K562 (cell line): ENCODE results near the gene CPED1. TPM values are rescaled to one million over a fixed set of nuclear protein-coding genes. Genes with fewer than 3 reads are reported as not detected.

Experiments
- CHAMP1 ChIP-seq: fragments of 450-650 bp; IDR thresholded peaks from 2 replicates; pipeline ENCODE4 v1.6.1; 2016; ENCODE audit warnings: mild to moderate bottlenecking
- CHD2 ChIP-seq: IDR thresholded peaks from 2 replicates; pipeline ENCODE4 v1.6.1; 2011; ENCODE audit warnings: low read depth, low read length
- FOXA1 ChIP-seq: fragments of 450-650 bp; IDR thresholded peaks from 2 replicates; pipeline ENCODE4 v1.6.1; 2016; ENCODE audit warnings: mild to moderate bottlenecking, borderline replicate concordance
- HMG20A ChIP-seq: fragments of 450-650 bp; formaldehyde crosslinking; conservative IDR thresholded peaks from 2 replicates; pipeline ENCODE4 v1.4.0; 2020; ENCODE audit warnings: mild to moderate bottlenecking, mixed read lengths
- MAZ ChIP-seq, 2 experiments: fragments of 450-650 bp in 1 of 2; sonication (generic) in 1 of 2; formaldehyde crosslinking; IDR thresholded peaks in 1 of 2; conservative IDR thresholded peaks in 1 of 2; 2 replicates each; pipeline versions ENCODE4 v1.4.0 to v1.5.0; 2020; ENCODE audit warnings: mild to moderate bottlenecking in 1 of 2, missing genetic modification reagents in 1 of 2
- MEF2D ChIP-seq: conservative IDR thresholded peaks from 2 replicates; pipeline ENCODE4 v1.6.1; 2016; ENCODE audit warnings: low read depth, missing genetic modification characterization, missing compliant biosample characterization
- NCOA4 ChIP-seq: fragments of 450-650 bp; IDR thresholded peaks from 2 replicates; pipeline ENCODE4 v1.6.1; 2018; ENCODE audit warnings: mild to moderate bottlenecking; ENCODE audit not compliant: partially characterized antibody
- PRDM10 ChIP-seq: fragments of 450-650 bp; IDR thresholded peaks from 2 replicates; pipeline ENCODE4 v1.6.1; 2018; ENCODE audit not compliant: partially characterized antibody
- PRPF4 ChIP-seq: fragments of 200-400 bp; formaldehyde crosslinking; IDR thresholded peaks from one replicate; pipeline ENCODE4 v1.6.1; 2017; ENCODE audit warnings: low read length, low read depth, mild to moderate bottlenecking; ENCODE audit not compliant: insufficient read depth, poor library complexity, severe bottlenecking
- PTTG1 ChIP-seq: fragments of 450-650 bp; IDR thresholded peaks from 2 replicates; pipeline ENCODE4 v1.6.1; 2016; ENCODE audit warnings: low read depth, mild to moderate bottlenecking, missing genetic modification characterization, missing compliant biosample characterization
- RAD51 ChIP-seq: fragments of 450-650 bp; IDR thresholded peaks from 2 replicates; pipeline ENCODE4 v1.7.1; 2016; ENCODE audit warnings: low read depth, mild to moderate bottlenecking, borderline replicate concordance
- SNIP1 ChIP-seq: fragments of 450-650 bp; IDR thresholded peaks from 2 replicates; pipeline ENCODE4 v1.7.1; 2017; ENCODE audit warnings: low read depth, mild to moderate bottlenecking
- SRSF7 ChIP-seq: fragments of 200-400 bp; formaldehyde crosslinking; optimal IDR thresholded peaks from 2 replicates; pipeline ENCODE3; 2017; ENCODE audit warnings: mild to moderate bottlenecking, low read depth, low read length
- STAT5A ChIP-seq: IDR thresholded peaks from 2 replicates; pipeline ENCODE4 v1.6.1; 2012; ENCODE audit warnings: low read length, inconsistent platforms, borderline replicate concordance
- TBP ChIP-seq: optimal IDR thresholded peaks from 2 replicates; pipeline ENCODE3; 2011; ENCODE audit warnings: low read depth, low read length, improper control_type of control experiment
- ZC3H4 ChIP-seq: sonication (generic); formaldehyde crosslinking; IDR thresholded peaks from 2 replicates; pipeline ENCODE4 v1.9.0; 2021; ENCODE audit warnings: missing genetic modification reagents, borderline replicate concordance
- ZKSCAN8 ChIP-seq: fragments of 200-800 bp; sonication (Bioruptor generic); IDR thresholded peaks from 2 replicates; pipeline ENCODE4 v1.6.1; 2016; ENCODE audit warnings: missing genetic modification characterization, missing compliant biosample characterization
- ZNF146 ChIP-seq: IDR thresholded peaks from one replicate; pipeline ENCODE4 v1.6.1; 2018; ENCODE audit warnings: missing compliant biosample characterization; ENCODE audit not compliant: unreplicated experiment
- ZNF589 ChIP-seq: fragments of 200-800 bp; sonication (Bioruptor generic); IDR thresholded peaks from 2 replicates; pipeline ENCODE4 v1.6.1; 2016; ENCODE audit warnings: low read depth, missing genetic modification characterization, missing compliant biosample characterization
- ZNF766 ChIP-seq: fragments of 200-800 bp; sonication (Bioruptor generic); conservative IDR thresholded peaks from 2 replicates; pipeline ENCODE4 v1.6.1; 2016; ENCODE audit warnings: missing genetic modification characterization, missing compliant biosample characterization
- polyA plus RNA-seq, 8 experiments: library from polyadenylated mRNA; depleted of rRNA in 4 of 8; stranded (reverse) in 5 of 8; unstranded in 3 of 8; fragments of >200 nt; fragmentation: Nextera tagmentation in 2 of 8; fragmentation: Illumina TruSeq in 1 of 8; extraction: Ambion mirVana in 2 of 8; extraction: Trizol in 1 of 8; gene quantifications; 2 replicates each; pipeline versions ENCODE4 v1.2.1 to v1.2.3, GENCODE V29; 2011 to 2014; ENCODE audit warnings: inconsistent platforms in 1 of 8, missing spikeins in 1 of 8
- total RNA-seq, 7 experiments: library from RNA; depleted of rRNA in 6 of 7; stranded (reverse); fragments of >200 nt in 6 of 7; fragmentation: Illumina TruSeq in 2 of 7; extraction: Trizol in 2 of 7; gene quantifications; 2 replicates each; pipeline versions ENCODE4 v1.2.1 to v1.2.3, GENCODE V29; 2011 to 2021; ENCODE audit warnings: low replicate concordance in 1 of 7
- TF ChIP-seq, protein P1 (sequence below), 3 experiments: IDR thresholded peaks in 2 of 3; conservative IDR thresholded peaks in 1 of 3; 2 replicates each; pipeline ENCODE4 v1.5.1; 2011 to 2012; ENCODE audit warnings: low read length in 3 of 3, mild to moderate bottlenecking in 3 of 3, control low read depth in 2 of 3, improper control_type of control experiment in 1 of 3, inconsistent platforms in 1 of 3, low read depth in 1 of 3, mixed read lengths in 1 of 3, moderate library complexity in 1 of 3; ENCODE audit not compliant: insufficient read depth in 2 of 3

The CPED1 gene
- total and polyA plus RNA-seq, 9 of the 15 experiments (the other 6 are each of a cell fraction or from before 2014, with no cell fraction given) = 195 to 393 (median 290) TPM

DNA sequence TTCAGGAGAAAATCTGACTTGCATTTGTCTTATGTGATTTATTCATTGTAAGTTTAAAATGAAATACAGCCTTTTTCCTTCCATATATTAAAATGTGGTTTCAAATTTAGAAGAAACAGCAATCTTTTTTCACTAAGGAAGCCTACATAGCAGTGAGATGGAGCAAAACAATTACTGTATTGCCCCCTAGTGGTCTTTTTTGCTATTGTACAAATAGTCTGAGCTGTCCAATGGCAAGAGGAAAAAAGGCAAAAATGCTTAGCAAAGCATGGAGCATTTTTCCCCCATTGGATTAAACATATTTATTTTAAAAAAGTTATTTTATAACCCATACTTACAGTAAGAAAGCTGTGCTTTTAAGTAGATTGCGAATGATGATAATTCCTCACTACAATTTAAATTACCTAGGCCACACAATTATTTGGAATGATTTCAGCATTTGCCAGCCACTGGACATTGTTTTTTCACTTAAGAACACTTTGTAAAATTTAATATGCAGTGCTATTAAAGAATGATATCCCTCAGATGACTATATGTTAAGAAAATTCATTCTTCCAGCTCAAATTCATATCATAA, 119.5 kb downstream of the CPED1 start (continued):
- TF ChIP-seq PTTG1 (tag) = no peak
- no peak for TF ChIP-seq ZNF766 (CRISPR knock-in tag)
- TF ChIP-seq TBP = no peak
- TF ChIP-seq ZNF146 (CRISPR knock-in tag) = no peak
- TF ChIP-seq MEF2D = no peak
- TF ChIP-seq NCOA4 = no peak
- TF ChIP-seq HMG20A (CRISPR knock-in tag) = no peak
- no peak for TF ChIP-seq ZKSCAN8
- no peak for TF ChIP-seq CHD2
- TF ChIP-seq STAT5A = no peak
- no peak for TF ChIP-seq PRDM10
- peak; percentile 0 for TF ChIP-seq PRPF4
- TF ChIP-seq MAZ (CRISPR knock-in tag; conservative IDR thresholded peaks at IDR 0.05 in 1 of 2, IDR thresholded peaks at IDR 0.05 in 1 of 2) = no peak
- no peak for TF ChIP-seq ZNF589 (CRISPR knock-in tag)
- TF ChIP-seq FOXA1 = no peak
- TF ChIP-seq, protein P1, sequence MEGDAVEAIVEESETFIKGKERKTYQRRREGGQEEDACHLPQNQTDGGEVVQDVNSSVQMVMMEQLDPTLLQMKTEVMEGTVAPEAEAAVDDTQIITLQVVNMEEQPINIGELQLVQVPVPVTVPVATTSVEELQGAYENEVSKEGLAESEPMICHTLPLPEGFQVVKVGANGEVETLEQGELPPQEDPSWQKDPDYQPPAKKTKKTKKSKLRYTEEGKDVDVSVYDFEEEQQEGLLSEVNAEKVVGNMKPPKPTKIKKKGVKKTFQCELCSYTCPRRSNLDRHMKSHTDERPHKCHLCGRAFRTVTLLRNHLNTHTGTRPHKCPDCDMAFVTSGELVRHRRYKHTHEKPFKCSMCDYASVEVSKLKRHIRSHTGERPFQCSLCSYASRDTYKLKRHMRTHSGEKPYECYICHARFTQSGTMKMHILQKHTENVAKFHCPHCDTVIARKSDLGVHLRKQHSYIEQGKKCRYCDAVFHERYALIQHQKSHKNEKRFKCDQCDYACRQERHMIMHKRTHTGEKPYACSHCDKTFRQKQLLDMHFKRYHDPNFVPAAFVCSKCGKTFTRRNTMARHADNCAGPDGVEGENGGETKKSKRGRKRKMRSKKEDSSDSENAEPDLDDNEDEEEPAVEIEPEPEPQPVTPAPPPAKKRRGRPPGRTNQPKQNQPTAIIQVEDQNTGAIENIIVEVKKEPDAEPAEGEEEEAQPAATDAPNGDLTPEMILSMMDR (IDR thresholded peaks at IDR 0.05 in 2 of 3, conservative IDR thresholded peaks at IDR 0.05 in 1 of 3; ENCODE audit: insufficient read depth in 2 of 3, low read depth in 1 of 3, low read length in 3 of 3) = peak; percentile 61 to 95 (median 83)
- no peak for TF ChIP-seq RAD51
- TF ChIP-seq SNIP1 = no peak
- no peak for TF ChIP-seq ZC3H4 (CRISPR knock-in tag)
- TF ChIP-seq CHAMP1 = peak; percentile 28; the same call in 1 of the 2 replicates
- TF ChIP-seq SRSF7 = no peak
